HuH-7 (cell line): ENCODE results near the gene HLA-G.
"Not testable (repeated sequence)": the region's sequence is repeated elsewhere in the genome, so short reads cannot be mapped to it uniquely, and the experiment has no call there.

Experiments
- DNase-seq: peaks from one replicate; pipeline ENCODE4 v3.0.0; 2011; ENCODE audit warnings: low spot score

HLA-G gene

DNA sequence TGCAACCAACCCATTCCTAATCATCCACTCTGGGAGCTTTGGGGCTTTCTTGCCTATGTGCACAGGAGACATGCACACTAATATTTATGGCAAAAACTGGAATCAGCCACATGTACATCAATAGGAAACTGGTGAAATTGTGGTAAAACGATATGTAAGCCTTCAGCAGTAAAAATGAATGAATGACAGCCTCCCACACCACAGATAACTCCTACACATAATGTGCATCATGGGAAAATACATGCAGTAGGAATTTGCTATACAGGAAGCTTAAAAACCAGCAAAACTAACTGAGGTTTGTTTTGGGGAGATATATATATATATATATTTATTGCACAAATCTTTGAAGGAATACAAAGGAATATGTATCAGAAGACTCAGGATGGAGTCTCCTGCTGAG, 47.6 kb downstream of the HLA-G start:
- DNase-seq: no peak

DNA sequence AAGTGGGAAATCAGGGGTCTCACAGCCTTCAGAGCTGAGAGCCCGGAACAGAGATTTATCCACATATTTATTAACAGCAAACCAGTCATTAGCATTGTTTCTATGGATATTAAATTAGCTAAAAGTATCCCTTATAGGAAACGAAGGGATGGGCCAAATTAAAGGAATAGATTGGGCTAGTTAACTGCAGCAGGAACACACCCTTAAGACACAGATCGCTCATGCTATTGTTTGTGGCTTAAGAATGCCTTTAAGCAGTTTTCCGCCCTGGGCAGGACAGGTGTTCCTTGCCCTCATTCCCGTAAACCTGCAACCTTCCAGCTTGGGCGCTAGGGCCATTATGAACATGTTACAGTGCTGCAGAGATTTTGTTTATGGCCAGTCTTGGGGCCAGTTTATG, 48.1 kb downstream of the HLA-G start:
- DNase-seq: not testable (repeated sequence)
